Endothelial cell of hepatic sinusoid (primary cell): ENCODE results near the gene MYCBP2.
"Not testable (repeated sequence)": the region's sequence is repeated elsewhere in the genome, so short reads cannot be mapped to it uniquely, and the experiment has no call there.

Source experiments
- in situ Hi-C: cut with HindIII; loops from 2 replicates; pipeline ENCODE4 v1.10.0; 2017; ENCODE audit warnings: low sequenced_read_pairs

The MYCBP2 gene

DNA sequence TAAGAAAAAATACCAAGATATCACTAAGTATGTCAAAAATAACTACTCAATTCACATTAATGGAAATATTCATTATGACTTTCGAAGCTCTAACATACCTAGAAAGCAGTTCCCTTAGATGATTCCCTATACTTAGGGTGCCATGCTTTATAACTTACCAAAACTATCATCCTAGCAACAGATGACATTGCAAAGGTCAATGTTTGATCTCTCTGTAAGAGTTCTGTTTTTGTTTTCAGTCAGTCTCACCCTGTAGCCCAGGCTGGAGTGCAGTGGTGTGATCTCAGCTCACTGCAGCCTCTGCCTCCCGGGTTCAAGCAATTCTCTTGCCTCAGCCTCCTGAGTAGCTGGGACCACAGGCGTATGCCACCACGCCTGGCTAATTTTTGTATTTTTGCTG lies 318.6 kb downstream of the MYCBP2 start:
- in situ Hi-C loops, result not testable (repeated sequence)

DNA sequence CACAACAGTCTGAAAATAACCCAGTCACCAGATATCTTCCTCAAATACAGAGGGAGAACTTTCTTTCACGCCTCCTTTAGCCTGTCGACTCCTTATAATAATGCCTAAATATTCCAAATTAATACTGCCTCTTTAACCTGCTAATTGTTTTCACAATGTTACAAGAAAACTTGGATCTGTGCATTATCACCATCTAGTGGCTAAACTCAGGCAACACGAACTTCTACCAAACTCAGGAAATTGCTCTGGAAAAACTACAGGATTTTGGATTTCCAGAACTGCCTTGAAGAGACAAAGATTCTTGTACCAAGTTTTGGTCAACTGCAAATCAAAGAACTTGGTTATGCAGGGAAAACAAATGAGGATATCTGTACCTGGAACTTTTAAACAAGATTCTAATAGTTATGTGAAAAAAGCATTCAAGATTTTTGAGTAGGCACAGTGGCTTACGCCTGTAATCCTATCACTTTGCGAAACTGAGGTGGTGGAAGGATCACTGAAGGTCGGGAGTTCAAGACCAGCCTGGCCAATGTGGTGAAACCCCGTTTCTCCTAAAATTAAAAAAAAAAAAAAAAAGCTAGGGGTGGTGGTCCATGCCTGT lies 324.2 kb downstream of the MYCBP2 start:
- in situ Hi-C loops, result no loop called here

DNA sequence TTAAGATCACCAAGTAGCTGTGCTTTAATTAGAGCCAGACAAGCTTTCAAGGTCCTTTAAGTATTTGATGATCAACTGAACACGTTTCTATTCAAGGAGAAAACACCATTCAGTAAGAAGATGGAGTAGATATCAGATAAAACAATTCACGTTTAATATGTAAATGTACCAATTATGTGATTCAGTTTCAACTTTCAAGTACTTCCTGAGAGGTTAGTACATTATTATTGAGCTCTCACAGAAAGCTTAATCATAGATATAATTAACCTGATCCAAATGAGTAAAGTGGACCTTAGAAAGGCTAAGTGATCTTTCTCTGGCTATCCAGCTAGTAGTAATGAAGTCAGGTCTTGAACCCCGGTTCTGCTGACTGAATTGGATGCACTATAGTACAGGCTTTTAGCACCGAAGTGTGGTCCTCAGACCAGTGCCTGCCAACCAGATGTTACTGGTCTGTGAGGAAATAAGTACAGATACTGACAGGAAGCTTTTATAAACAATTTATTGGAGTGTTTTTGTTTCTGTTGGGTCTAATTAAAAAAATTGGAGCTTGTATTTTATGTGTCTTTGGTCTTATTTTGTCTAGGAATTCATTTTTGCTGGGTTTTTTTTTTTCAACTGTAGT lies 324.8 kb downstream of the MYCBP2 start:
- in situ Hi-C loops, result no loop called here

DNA sequence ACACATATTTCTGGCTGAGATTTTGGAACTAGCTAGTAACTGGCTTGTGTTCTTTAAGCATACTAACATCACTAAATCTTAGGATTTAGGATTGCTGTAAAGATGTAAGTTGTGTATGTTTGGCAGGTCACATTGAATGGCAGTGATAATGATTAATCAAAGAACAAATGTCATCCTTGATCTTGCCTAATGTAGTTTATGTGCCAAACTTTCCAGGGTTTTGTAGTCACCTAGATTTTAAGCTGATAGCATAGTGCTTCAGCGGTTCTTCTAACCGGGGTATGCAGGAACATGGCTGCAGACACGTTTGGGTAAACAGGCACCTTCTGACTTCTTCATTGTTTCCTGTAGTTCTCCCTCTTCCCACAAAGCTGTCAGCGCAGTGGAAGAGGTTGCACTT lies 325.4 kb downstream of the MYCBP2 start:
- in situ Hi-C loops, result no loop called here

DNA sequence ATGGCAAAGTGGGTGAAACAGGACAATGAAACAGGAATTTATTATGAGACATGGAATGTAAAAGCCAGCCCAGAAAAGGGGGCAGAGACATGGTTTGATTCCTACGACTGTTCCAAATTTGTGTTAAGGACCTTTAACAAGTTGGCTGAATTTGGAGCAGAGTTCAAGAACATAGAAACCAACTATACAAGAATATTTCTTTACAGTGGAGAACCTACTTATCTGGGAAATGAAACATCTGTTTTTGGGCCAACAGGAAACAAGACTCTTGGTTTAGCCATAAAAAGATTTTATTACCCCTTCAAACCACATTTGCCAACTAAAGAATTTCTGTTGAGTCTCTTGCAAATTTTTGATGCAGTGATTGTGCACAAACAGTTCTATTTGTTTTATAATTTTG lies 326.4 kb downstream of the MYCBP2 start:
- in situ Hi-C loops, result no loop called here
